GM10847 (cell line): ENCODE measurements around the gene CENPS.

ENCODE experiments used
- POLR2A ChIP-seq: IDR thresholded peaks from 2 replicates; pipeline ENCODE4 v1.6.1; 2011; ENCODE audit not compliant: insufficient read length; ENCODE audit errors: extremely low read depth

Gene CENPS

DNA sequence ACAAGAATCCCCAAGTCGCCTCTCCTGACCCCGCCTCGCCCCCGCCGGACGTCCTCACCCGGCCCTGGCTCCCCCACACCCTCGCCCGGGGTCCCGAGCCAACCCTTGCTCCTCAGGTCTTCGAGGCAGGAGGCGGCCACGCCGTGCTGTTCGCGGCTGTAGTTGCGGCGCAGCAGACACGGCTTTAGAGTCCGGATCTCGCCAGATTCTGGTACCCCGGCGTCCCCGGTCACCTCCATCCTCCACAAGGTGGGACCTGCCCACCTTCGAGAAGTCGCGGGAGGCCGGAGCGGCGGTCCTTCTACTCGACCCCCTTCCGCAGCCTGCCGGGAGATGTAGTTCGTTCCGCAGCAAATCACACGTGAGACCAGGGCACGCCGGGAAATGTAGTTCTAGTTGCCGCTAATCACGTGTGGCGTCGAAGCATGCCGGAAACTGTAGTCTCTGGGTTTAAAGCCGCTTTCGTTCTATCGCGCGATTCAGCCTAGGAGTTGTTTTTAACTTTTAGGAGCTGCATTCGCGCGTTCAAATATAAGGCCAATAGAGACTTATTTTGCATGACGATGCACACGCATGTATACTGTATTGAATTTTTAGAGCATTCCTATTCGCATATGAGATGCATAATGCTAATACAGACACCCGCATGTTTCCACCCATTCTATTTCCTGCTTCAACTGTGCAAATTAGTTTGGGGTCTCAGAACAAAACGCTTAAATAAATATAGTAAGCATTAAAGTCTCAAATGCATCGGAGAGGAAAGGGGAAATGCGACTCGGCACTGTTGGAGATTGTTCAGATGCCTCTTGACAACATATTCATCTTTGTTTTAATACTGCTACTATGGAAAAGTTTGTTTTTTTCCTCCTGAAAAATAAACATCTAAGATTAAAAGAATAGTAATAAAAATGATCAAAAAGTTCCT lies 42.2 kb downstream of the CENPS start, which contains the start of gene DFFA:
TSS of gene DFFA (minus strand) at position 310 of the 925 bp plus-strand sequence. CDS start at position 239, 71 bp downstream.
- peak; percentile 63 for TF ChIP-seq POLR2A

DNA sequence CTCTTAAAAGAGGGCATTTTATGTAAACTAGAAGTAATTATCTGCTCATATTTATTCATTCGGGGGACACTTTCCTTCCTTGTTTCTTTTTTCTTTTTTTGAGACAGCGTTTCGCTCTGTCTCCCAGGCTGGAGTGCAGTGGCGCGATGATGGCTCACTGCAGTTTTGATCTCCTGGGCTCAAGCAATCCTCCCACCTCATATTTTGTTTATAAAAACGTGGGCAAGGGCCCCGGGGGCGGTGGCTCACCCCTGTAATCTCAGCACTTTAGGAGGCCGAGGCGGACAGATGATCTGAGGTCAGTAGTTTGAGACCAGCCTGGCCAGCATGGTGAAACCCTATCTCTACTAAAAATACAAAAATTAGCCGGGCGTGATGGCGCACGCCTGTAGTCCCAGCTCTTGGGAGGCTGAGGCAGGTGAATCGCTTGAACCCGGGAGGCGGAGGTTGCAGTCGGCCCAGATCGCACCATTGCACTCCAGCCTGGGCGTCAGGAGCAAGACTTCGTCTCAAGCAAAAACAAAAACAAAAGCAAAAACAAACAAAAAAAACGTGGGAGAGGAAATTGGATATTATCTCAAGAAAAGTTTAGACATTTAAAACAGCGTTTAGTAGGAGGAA lies 43.0 kb downstream of the CENPS start:
- TF ChIP-seq POLR2A: no peak

DNA sequence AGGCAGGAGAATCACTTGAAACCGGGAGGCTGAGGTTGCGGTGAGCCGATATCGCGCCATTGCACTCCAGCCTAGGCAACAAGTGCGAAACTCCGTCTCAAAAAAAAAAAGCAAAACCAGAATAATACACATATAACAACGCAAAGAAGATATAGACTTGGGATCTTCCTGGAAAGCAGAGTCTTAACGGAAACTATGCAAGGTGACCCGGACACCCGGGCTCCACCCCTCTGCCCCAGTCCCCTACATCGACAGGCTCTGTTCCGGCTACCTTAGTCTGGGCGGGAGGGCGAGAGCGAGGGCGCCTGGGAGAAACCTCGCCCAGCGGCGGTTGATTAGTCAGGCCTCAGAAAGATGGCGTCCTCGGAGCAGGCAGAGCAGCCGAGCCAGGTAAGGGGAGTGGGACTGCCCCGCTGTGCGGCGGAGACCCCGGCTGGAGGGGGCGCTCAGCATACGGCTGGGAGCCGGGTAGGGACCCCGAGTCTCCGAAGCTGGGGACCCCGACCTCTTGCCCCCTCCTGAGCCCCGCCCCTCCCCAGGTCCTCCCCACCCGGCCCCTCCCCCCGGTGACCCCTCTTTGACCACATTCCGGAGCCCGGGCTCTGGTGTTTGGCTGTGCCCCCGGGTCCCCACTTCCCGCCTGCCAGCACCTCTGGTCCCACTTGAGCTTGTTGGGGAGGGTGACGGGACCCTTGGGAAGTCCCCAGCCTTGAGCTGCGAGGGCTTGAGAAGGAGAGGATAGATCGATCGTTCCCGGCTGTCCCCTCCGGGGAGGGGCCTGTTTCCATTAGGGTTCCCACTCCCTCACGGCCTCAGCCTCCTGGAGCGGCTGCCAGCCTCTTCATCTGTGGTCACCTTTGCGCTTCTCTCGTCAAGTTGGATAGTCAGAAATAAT lies 44.6 kb downstream of the CENPS start, which contains the start of gene PEX14:
TSS of gene PEX14 (plus strand) at position 338 of the 895 bp plus-strand sequence. CDS start at position 355, 17 bp downstream.
- peak; percentile 71 for TF ChIP-seq POLR2A

DNA sequence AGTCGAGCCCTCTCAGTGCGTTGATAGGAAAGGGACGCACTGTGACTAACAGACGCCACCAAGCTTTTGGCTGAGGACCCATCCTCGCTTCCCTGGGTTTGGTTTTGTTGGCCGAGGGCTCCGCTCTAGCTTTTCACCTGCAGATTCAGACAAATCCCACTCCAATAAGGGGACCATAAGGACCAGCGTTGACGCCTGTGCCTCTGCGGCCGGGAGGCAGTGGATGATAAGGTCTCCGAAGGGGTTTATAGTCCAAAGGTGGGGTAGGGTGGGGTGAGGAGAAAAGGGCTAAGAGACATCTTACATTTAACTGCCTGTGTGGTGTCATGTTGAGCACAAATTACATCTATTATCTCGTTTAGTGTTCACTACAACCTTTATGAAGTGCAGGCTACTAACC lies 45.3 kb downstream of the CENPS start:
- TF ChIP-seq POLR2A: no peak

DNA sequence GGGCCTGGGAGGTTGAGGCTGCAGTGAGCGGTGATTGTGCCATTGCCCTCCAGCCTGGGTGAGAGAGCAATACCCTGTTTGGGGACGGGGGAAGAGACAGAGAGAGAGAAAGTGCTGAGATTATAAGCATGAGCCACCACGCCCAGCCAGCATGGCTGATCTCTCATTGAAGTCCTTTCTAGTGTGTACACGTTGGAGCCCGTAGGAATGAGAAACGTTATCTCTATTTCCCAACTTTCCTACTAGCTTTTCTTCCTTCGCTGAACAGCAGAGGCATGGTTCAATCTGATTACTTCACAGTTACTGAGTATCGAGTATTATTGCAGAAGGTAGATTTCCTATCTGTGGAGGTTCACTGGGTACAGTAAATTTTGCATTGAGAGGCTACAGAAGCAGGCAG lies 49.1 kb downstream of the CENPS start:
- no peak for TF ChIP-seq POLR2A

DNA sequence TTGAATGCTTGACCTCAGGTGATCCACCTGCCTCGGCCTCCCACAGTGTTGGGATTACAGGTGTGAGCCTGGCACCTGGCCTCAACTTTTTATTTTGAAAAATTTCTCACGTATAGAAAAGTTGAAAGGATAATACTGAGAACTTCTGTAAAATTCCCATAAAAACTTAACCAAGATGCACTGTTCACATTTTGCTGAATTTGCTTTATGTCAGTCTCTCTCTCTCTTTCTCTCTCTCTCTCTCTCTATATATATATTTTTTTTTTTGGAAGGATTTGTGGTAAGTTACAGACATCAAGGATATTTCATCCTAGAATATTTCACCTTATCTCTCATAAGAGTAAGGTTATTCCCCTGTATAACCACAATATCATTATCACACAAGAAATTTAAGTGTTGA lies 50.4 kb downstream of the CENPS start:
- TF ChIP-seq POLR2A: no peak

DNA sequence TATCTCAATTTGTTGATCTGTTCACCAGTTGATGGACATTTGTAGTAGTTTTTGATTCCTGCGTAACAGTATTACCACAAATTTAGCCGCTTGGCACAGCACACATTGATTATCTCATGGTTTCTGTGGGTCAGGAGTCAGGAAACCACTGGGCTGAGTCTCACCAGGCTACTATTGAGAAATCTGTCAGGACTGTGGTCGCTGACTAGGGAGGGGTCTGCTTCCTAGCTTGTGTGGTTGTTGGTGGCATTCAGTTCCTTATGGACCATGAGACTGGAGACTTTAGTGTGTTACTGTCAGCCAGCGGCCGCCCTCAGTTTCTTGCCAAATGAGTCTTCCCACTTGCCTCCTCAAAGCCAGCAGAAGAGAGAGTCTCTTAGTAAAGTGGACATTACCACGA lies 54.3 kb downstream of the CENPS start:
- no peak for TF ChIP-seq POLR2A

DNA sequence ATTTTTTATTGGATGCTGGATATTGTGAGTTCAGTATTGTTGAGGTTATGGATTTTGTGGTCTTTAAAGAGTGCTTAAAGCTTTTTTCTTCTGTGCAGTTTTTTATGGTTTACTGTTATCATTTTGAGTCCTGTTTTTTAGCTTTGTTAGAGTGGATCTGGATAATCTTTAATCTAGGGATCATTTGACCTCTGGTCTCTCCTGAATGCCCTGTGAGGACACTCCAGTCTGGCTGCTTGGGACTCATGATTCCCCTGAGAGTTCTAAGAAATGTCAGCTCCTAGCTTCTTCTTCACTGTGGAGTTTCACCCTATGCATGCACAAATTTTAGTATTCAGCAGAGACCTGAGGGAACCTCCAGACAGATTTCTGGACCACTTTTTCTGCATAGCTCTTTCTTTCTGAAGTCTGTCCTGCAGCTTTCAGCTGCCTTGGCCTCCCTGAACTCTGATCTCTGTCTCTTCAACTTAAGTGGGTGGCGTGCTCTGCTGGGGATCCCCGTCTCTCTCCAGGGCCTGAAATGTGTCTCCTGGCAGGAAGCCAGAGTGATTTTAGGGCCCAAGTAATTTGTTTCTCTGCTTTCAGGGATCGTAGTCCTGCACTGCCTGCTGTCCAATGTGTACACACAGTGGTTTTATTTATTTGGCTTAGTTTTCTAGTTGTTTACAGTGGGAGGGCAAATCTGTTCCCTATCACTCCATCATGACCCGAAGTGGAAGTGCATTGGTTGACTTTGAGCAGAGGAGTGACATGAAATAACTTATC lies 59.2 kb downstream of the CENPS start:
- TF ChIP-seq POLR2A: no peak

DNA sequence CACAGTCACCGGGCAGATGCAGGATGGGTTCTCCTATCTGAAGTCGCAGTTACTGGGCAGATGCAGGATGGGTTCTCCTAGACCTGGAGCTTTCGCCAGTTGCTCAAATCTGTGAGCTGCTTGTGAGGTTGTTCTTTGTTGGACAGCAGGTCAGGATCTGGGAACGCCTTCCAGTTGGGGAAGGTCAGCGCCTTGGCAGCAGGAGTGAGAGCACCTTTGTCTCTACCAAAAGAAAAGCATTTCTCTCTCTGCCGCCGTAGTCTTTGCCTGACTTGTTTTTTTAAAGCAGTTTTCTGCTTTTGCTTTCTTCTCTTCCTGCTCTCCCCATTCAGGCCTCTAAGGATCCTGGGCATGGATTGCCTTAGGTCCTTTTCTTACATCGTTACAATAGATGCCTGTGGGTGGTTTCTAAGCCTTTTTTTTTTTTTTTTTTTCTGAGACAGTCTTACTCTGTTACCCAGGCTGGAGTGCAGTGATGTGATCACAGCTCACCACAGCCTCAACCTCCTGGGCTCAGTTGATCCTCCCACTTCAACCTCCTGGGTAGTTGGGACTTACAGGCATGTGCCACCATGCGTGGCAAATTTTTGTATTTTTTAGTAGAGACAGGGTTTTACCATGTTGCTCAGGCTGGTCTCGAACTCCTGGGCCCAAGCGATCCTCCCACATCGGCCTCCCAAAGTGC lies 60.2 kb downstream of the CENPS start:
- no peak for TF ChIP-seq POLR2A
